Measurements from ENCODE around the gene ELL. TPM values are rescaled to one million over a fixed set of nuclear protein-coding genes. Genes with fewer than 3 reads are reported as not detected.

The ELL gene
- polyA plus RNA-seq, 3 donors, result 12.2 to 35.3 (median 12.6) TPM

GRCh38 chr19:18440936-18441803 lies 80.7 kb downstream of the ELL start:
- peaks cover 27% of the 10 kb centered on the region for H3K4me1 Mint-ChIP-seq
- Histone ChIP-seq H3K36me3 (replicated peaks in 1 of 2; ENCODE audit: control insufficient read depth in 1 of 2, insufficient read depth in 2 of 2, low read length in 2 of 2) (peaks cover 35% of the 10 kb centered on the region in 2 donors), H3K27ac (ENCODE audit: low read depth in 1 of 2, low read length in 2 of 2) (no peak overlapping the region), H3K4me3 (replicated peaks in 1 of 3; ENCODE audit: low read depth in 2 of 3, low read length in 3 of 3) (no peak overlapping the region), H3K4me2 (replicated peaks; ENCODE audit: extremely low read depth, low read length, poor library complexity, severe bottlenecking) (no peak overlapping the region), H3K9me3 (replicated peaks in 1 of 2; ENCODE audit: control insufficient read depth in 1 of 2, insufficient read depth in 1 of 2, low read length in 2 of 2) (no peaks in the 10 kb centered on the region), H3K4me1 (ENCODE audit: control insufficient read depth in 1 of 2, insufficient read depth in 2 of 2, low read length in 2 of 2) (peaks cover 19 to 26% of the 10 kb centered on the region in 2 donors), H3K27me3 (ENCODE audit: control insufficient read depth in 2 of 2, insufficient read depth in 2 of 2, low read length in 2 of 2) (peaks cover 0 to 32% of the 10 kb centered on the region in 2 donors), H3K79me2 (ENCODE audit: insufficient read depth, low read length) (no peaks in the 10 kb centered on the region), H3K9ac (ENCODE audit: insufficient read depth, low read length, poor library complexity, severe bottlenecking) (no peak overlapping the region), H4K20me1 (ENCODE audit: insufficient read depth, low read length) (peaks cover 88% of the 10 kb centered on the region), H2AFZ (ENCODE audit: insufficient read depth, low read depth, low read length, poor library complexity, severe bottlenecking) (no peak overlapping the region)
- H3K9me3 Mint-ChIP-seq, result peaks cover 0 to 8% (median 0%) of the 10 kb centered on the region in 7 donors
- H3K27ac Mint-ChIP-seq, result peak overlapping the region in 2 of 7 donors; percentile 13 to 80
- intact Hi-C loops (cut with micrococcal nuclease), result no loop called here
- TF ChIP-seq, protein P1, sequence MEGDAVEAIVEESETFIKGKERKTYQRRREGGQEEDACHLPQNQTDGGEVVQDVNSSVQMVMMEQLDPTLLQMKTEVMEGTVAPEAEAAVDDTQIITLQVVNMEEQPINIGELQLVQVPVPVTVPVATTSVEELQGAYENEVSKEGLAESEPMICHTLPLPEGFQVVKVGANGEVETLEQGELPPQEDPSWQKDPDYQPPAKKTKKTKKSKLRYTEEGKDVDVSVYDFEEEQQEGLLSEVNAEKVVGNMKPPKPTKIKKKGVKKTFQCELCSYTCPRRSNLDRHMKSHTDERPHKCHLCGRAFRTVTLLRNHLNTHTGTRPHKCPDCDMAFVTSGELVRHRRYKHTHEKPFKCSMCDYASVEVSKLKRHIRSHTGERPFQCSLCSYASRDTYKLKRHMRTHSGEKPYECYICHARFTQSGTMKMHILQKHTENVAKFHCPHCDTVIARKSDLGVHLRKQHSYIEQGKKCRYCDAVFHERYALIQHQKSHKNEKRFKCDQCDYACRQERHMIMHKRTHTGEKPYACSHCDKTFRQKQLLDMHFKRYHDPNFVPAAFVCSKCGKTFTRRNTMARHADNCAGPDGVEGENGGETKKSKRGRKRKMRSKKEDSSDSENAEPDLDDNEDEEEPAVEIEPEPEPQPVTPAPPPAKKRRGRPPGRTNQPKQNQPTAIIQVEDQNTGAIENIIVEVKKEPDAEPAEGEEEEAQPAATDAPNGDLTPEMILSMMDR (IDR thresholded peaks at IDR 0.05), result no peak
- peak overlapping the region in 1 of 2 donors; percentile 50 for H3K4me3 Mint-ChIP-seq
- WGBS (ENCODE audit: insufficient coverage), result 88% methylated on average over 12 of the region's 23 CpGs
- peaks cover 14 to 40% (median 32%) of the 10 kb centered on the region in 3 donors for H3K27me3 Mint-ChIP-seq (ENCODE audit: low read depth in 3 of 3)
- no peak for DNase-seq
- H3K36me3 Mint-ChIP-seq, result peaks cover 32 to 41% of the 10 kb centered on the region in 2 donors

DNA sequence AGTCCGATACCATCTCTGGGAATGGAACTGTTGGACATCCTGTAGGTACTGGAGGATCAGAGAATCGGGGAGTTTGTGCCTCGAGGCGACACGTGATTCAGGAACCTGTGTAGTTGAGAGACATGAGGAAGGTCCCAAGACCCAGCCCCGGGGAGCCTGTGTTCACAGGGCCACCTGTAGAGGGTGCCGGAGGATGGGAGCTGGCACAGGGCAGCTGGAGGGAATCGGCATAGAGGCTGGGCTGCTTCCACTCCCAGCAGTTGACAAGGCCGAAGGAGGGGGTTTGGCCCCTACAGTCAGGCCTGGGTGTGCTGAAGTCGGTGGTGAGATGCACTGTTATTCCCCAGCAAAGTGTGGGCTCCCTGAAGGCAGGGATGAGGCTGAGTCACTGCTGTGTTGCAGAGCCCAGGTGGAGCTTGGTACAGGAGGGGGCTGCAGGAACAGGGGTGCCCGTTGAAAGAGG lies 81.4 kb downstream of the ELL start:
- peaks cover 88% of the 10 kb centered on the region for H4K20me1 ChIP-seq (ENCODE audit: insufficient read depth, low read length)
- Mint-ChIP-seq H3K9me3 (peaks cover 0 to 8% (median 0%) of the 10 kb centered on the region in 7 donors), H3K27ac (peak overlapping the region in 2 of 7 donors; percentile 4 to 13), H3K4me1 (peaks cover 31% of the 10 kb centered on the region), H3K4me3 (no peak overlapping the region), H3K27me3 (ENCODE audit: low read depth in 3 of 3) (peaks cover 19 to 47% (median 36%) of the 10 kb centered on the region in 3 donors), H3K36me3 (peaks cover 27 to 35% of the 10 kb centered on the region in 2 donors)
- H3K79me2 ChIP-seq (ENCODE audit: insufficient read depth, low read length), result no peaks in the 10 kb centered on the region
- H3K36me3 ChIP-seq (replicated peaks in 1 of 2; ENCODE audit: control insufficient read depth in 1 of 2, insufficient read depth in 2 of 2, low read length in 2 of 2), result peaks cover 28% of the 10 kb centered on the region in 2 donors
- peaks cover 0 to 32% of the 10 kb centered on the region in 2 donors for H3K27me3 ChIP-seq (ENCODE audit: control insufficient read depth in 2 of 2, insufficient read depth in 2 of 2, low read length in 2 of 2)
- no peaks in the 10 kb centered on the region for H3K9me3 ChIP-seq (replicated peaks in 1 of 2; ENCODE audit: control insufficient read depth in 1 of 2, insufficient read depth in 1 of 2, low read length in 2 of 2)
- no peak overlapping the region for H3K27ac ChIP-seq (ENCODE audit: low read depth in 1 of 2, low read length in 2 of 2)
- intact Hi-C loops (cut with micrococcal nuclease), result no loop called here
- no peak overlapping the region for H3K4me2 ChIP-seq (replicated peaks; ENCODE audit: extremely low read depth, low read length, poor library complexity, severe bottlenecking)
- peak in 2 of 3 donors; percentile 41 to 47 for DNase-seq
- H3K4me1 ChIP-seq (ENCODE audit: control insufficient read depth in 1 of 2, insufficient read depth in 2 of 2, low read length in 2 of 2), result peaks cover 19 to 27% of the 10 kb centered on the region in 2 donors
- TF ChIP-seq, protein P1 (IDR thresholded peaks at IDR 0.05), result peak; percentile 40
- WGBS (ENCODE audit: insufficient coverage), result 44% methylated on average over 11 of the region's 11 CpGs
- H3K4me3 ChIP-seq (replicated peaks in 1 of 3; ENCODE audit: low read depth in 2 of 3, low read length in 3 of 3), result no peak overlapping the region
- no peak overlapping the region for H2AFZ ChIP-seq (ENCODE audit: insufficient read depth, low read depth, low read length, poor library complexity, severe bottlenecking)
- H3K9ac ChIP-seq (ENCODE audit: insufficient read depth, low read length, poor library complexity, severe bottlenecking), result no peak overlapping the region

Measured in CD14-positive monocyte (primary cell).